Occipital lobe (tissue), 2 donors: Measurements from ENCODE around the gene MYO7B. TPM values are rescaled to one million over a fixed set of nuclear protein-coding genes. Genes with fewer than 3 reads are reported as not detected.

Source experiments
- DNase-seq: peaks from one replicate; lab custom pipeline; 2025; lab: John Stamatoyannopoulos, UW
- total RNA-seq: library from RNA; depleted of rRNA; stranded (reverse); fragments of >200 nt; gene quantifications from one replicate; pipeline ENCODE4 v1.2.3, GENCODE V29; 2014

MYO7B gene
- total RNA-seq, 1 donor from 2014 or later = not detected

GRCh38 chr2:127624756-127625571, 89.5 kb downstream of the MYO7B start:
- DNase-seq = no peak

- no peak for DNase-seq
Measured at GRCh38 chr2:127625572-127625951, 90.1 kb downstream of the MYO7B start.

- DNase-seq = no peak
Measured at GRCh38 chr2:127626175-127626574, 90.7 kb downstream of the MYO7B start.

GRCh38 chr2:127626917-127627739, 91.6 kb downstream of the MYO7B start:
- no peak for DNase-seq

GRCh38 chr2:127627740-127628571, 92.5 kb downstream of the MYO7B start:
- no peak for DNase-seq

- no peak for DNase-seq
Measured at GRCh38 chr2:127628767-127629614, 93.5 kb downstream of the MYO7B start.

- DNase-seq = no peak
Measured at GRCh38 chr2:127629637-127630036, 94.2 kb downstream of the MYO7B start.

GRCh38 chr2:127630096-127630863, 94.8 kb downstream of the MYO7B start:
- DNase-seq = no peak

- no peak for DNase-seq
Measured at GRCh38 chr2:127630864-127631540, 95.5 kb downstream of the MYO7B start.

- DNase-seq = no peak
Measured at GRCh38 chr2:127631541-127631996, 96.1 kb downstream of the MYO7B start.

GRCh38 chr2:127631997-127632581, 96.6 kb downstream of the MYO7B start:
- no peak for DNase-seq

GRCh38 chr2:127632592-127633489, 97.4 kb downstream of the MYO7B start:
- DNase-seq = no peak

- no peak for DNase-seq
Measured at GRCh38 chr2:127633556-127634065, 98.1 kb downstream of the MYO7B start.

- no peak for DNase-seq
Measured at GRCh38 chr2:127634066-127634617, 98.7 kb downstream of the MYO7B start.

GRCh38 chr2:127634626-127635379, 99.3 kb downstream of the MYO7B start:
- DNase-seq = no peak

GRCh38 chr2:127635380-127636237, 100.1 kb downstream of the MYO7B start:
- no peak for DNase-seq
